Uterus (tissue), 4 donors: ENCODE data around the gene FARP2. TPM values are rescaled to one million over a fixed set of nuclear protein-coding genes. Genes with fewer than 3 reads are reported as not detected.
A peak's percentile ranks its signal among the peaks of the same experiment; 100 is the strongest.

Source experiments
- DNase-seq, 2 donors: peaks; one replicate each; pipeline ENCODE4 v3.0.0-alpha.2; 2019 to 2020
- H3K27ac ChIP-seq, 2 donors: fragments of 200-600 bp; sonication (generic); 1 replicate in 1 of 2; 2 replicates in 1 of 2; pipeline ENCODE4 v1.5.1; 2016 to 2018
- H3K27me3 ChIP-seq, 2 donors: fragments of 200-600 bp; sonication (generic); one replicate each; pipeline ENCODE4 v1.5.1; 2018 to 2019; ENCODE audit warnings: control low read depth in 1 of 2
- H3K36me3 ChIP-seq, 2 donors: fragments of 200-600 bp; sonication (generic); one replicate each; pipeline ENCODE4 v1.5.1; 2019; ENCODE audit warnings: control low read depth in 1 of 2
- H3K4me1 ChIP-seq, 2 donors: fragments of 200-600 bp; sonication (generic); one replicate each; pipeline ENCODE4 v1.5.1; 2018 to 2019; ENCODE audit warnings: control low read depth in 1 of 2
- H3K4me3 ChIP-seq, 2 donors: fragments of 200-600 bp; sonication (generic); 1 replicate in 1 of 2; 2 replicates in 1 of 2; pipeline ENCODE4 v1.5.1; 2018 to 2019; ENCODE audit warnings: mild to moderate bottlenecking in 1 of 2
- H3K9me3 ChIP-seq, 2 donors: fragments of 200-600 bp; sonication (generic); one replicate each; pipeline ENCODE4 v1.5.1; 2019; ENCODE audit warnings: control low read depth in 1 of 2
- CTCF ChIP-seq, 4 experiments: fragments of 200-600 bp in 2 of 4; fragments of 450-650 bp in 2 of 4; sonication (generic) in 2 of 4; IDR thresholded peaks; one replicate each; pipeline ENCODE4 v1.5.1; 2016 to 2019; ENCODE audit warnings: antibody characterized with exemption in 4 of 4, mild to moderate bottlenecking in 2 of 4, moderate library complexity in 1 of 4
- POLR2A ChIP-seq, 2 donors: fragments of 450-650 bp; IDR thresholded peaks; one replicate each; pipeline ENCODE4 v1.6.1; 2016; ENCODE audit warnings: antibody characterized with exemption in 2 of 2, mild to moderate bottlenecking in 1 of 2, moderate library complexity in 1 of 2
- intact Hi-C: fragments of 100-400 bp; cut with DNase I; formaldehyde crosslinking; loops from one replicate; pipeline ENCODE4 v1.15.1; 2023; ENCODE audit warnings: low total_unique reads
- total RNA-seq, 4 donors: library from RNA; depleted of rRNA in 3 of 4; stranded (reverse); fragments of >200 nt in 3 of 4; gene quantifications; one replicate each; pipeline versions ENCODE4 v1.1.0 to v1.2.4, GENCODE V29; 2014 to 2023
- donor health status: DM: yes; HTN: yes; CAD: no.

FARP2 gene
- total RNA-seq, result 10 to 100 TPM; 20.0 to 92.0 (median 40.6) TPM

GRCh38 chr2:241355983-241356870 is at the start of gene FARP2:
TSS of gene FARP2 (plus strand) at chr2:241356285. CDS start at chr2:241373108, 16,823 bp downstream.
- intact Hi-C loops, result loop anchor here (5.0 kb wide), 1 partner anchor 84 kb away; no protein-coding TSS in a partner anchor
- DNase-seq, result peak; percentile 99 to 100
- H3K36me3 ChIP-seq, result no peaks in the 10 kb centered on the region
- peaks cover 0 to 6% of the 10 kb centered on the region in 2 donors for H3K4me1 ChIP-seq
- H3K27ac ChIP-seq, result peak within 1 kb of the TSS; percentile 83 to 96
- H3K27me3 ChIP-seq, result no peaks in the 10 kb centered on the region
- H3K4me3 ChIP-seq, result peak within 1 kb of the TSS; percentile 59 to 99
- no peaks in the 10 kb centered on the region for H3K9me3 ChIP-seq
- peak; percentile 72 to 88 for TF ChIP-seq POLR2A (IDR thresholded peaks at IDR 0.05)
- TF ChIP-seq CTCF (IDR thresholded peaks at IDR 0.05), result no peak

GRCh38 chr2:241307055-241307454 is 49.0 kb upstream of the FARP2 start:
- no peak for DNase-seq
- Histone ChIP-seq H3K36me3 (no peaks in the 10 kb centered on the region), H3K27me3 (no peaks in the 10 kb centered on the region), H3K27ac (no peak overlapping the region), H3K4me3 (no peak overlapping the region), H3K9me3 (no peaks in the 10 kb centered on the region), H3K4me1 (peaks cover 3 to 19% of the 10 kb centered on the region in 2 donors)
- intact Hi-C loops, result no loop called here
- TF ChIP-seq CTCF (IDR thresholded peaks at IDR 0.05), result no peak
- no peak for TF ChIP-seq POLR2A (IDR thresholded peaks at IDR 0.05)

- intact Hi-C loops, result no loop called here
- H3K27me3 ChIP-seq, result no peaks in the 10 kb centered on the region
- no peak for DNase-seq
These were observed 47.8 kb upstream of the FARP2 start for GRCh38 chr2:241308267-241308666.

GRCh38 chr2:241308832-241309500 is 47.1 kb upstream of the FARP2 start:
- DNase-seq, result no peak
- intact Hi-C loops, result no loop called here
- TF ChIP-seq POLR2A (IDR thresholded peaks at IDR 0.05) (no peak), CTCF (IDR thresholded peaks at IDR 0.05) (no peak)
- H3K27ac ChIP-seq, result no peak overlapping the region
- H3K9me3 ChIP-seq, result no peaks in the 10 kb centered on the region
- H3K4me1 ChIP-seq, result peaks cover 3 to 10% of the 10 kb centered on the region in 2 donors
- H3K4me3 ChIP-seq, result no peak overlapping the region
- no peaks in the 10 kb centered on the region for H3K36me3 ChIP-seq
- no peaks in the 10 kb centered on the region for H3K27me3 ChIP-seq

More at GRCh38 chr2:241308267-241308666, 47.8 kb upstream of the FARP2 start:
- H3K4me3 ChIP-seq, result no peak overlapping the region
- no peak overlapping the region for H3K27ac ChIP-seq
- TF ChIP-seq CTCF (IDR thresholded peaks at IDR 0.05) (no peak), POLR2A (IDR thresholded peaks at IDR 0.05) (no peak)
- H3K36me3 ChIP-seq, result no peaks in the 10 kb centered on the region
- no peaks in the 10 kb centered on the region for H3K9me3 ChIP-seq
- H3K4me1 ChIP-seq, result peaks cover 3 to 12% of the 10 kb centered on the region in 2 donors

GRCh38 chr2:241309684-241310117 is 46.4 kb upstream of the FARP2 start:
- TF ChIP-seq POLR2A (IDR thresholded peaks at IDR 0.05) (no peak), CTCF (IDR thresholded peaks at IDR 0.05) (no peak)
- Histone ChIP-seq H3K27ac (no peak overlapping the region), H3K9me3 (no peaks in the 10 kb centered on the region), H3K36me3 (no peaks in the 10 kb centered on the region), H3K4me3 (no peak overlapping the region), H3K4me1 (peaks cover 3 to 10% of the 10 kb centered on the region in 2 donors), H3K27me3 (no peaks in the 10 kb centered on the region)
- intact Hi-C loops, result no loop called here
- no peak for DNase-seq
